Ishikawa (cell line): ENCODE results near the gene ZG16B.

Experiments used
- CEBPB ChIP-seq: IDR thresholded peaks from 2 replicates; pipeline ENCODE4 v1.6.1; 2012
- CREB1 ChIP-seq: IDR thresholded peaks from 2 replicates; pipeline ENCODE4 v1.6.1; 2012; ENCODE audit warnings: low read depth
- EGR1 ChIP-seq: IDR thresholded peaks from 2 replicates; pipeline ENCODE4 v1.6.1; 2012
- EP300 ChIP-seq: IDR thresholded peaks from 2 replicates; pipeline ENCODE4 v1.6.1; 2012; ENCODE audit warnings: borderline replicate concordance
- FOXM1 ChIP-seq: IDR thresholded peaks from 2 replicates; pipeline ENCODE4 v1.6.1; 2012; ENCODE audit warnings: low read depth, borderline replicate concordance
- NFIC ChIP-seq: IDR thresholded peaks from 2 replicates; pipeline ENCODE4 v1.6.1; 2012
- RAD21 ChIP-seq: IDR thresholded peaks from 2 replicates; pipeline ENCODE4 v1.6.1; 2012; ENCODE audit warnings: low read depth
- TAF1 ChIP-seq: IDR thresholded peaks from 2 replicates; pipeline ENCODE4 v1.6.1; 2012; ENCODE audit warnings: low read depth, mild to moderate bottlenecking
- TCF12 ChIP-seq: IDR thresholded peaks from 2 replicates; pipeline ENCODE4 v1.6.1; 2012; ENCODE audit warnings: low read depth
- TEAD4 ChIP-seq: IDR thresholded peaks from 2 replicates; pipeline ENCODE4 v1.6.1; 2012
- YY1 ChIP-seq: IDR thresholded peaks from 2 replicates; pipeline ENCODE4 v1.6.1; 2012; ENCODE audit warnings: low read depth
- ZBTB7A ChIP-seq: IDR thresholded peaks from 2 replicates; pipeline ENCODE4 v1.6.1; 2012; ENCODE audit warnings: low read depth
- TF ChIP-seq, protein P1 (sequence below): IDR thresholded peaks from 2 replicates; pipeline ENCODE4 v1.6.1; 2012; ENCODE audit warnings: low read depth, mild to moderate bottlenecking
- TF ChIP-seq, protein P2 (sequence below): IDR thresholded peaks from 2 replicates; pipeline ENCODE4 v1.6.1; 2012
- TF ChIP-seq, protein P3 (sequence below): IDR thresholded peaks from 2 replicates; pipeline ENCODE4 v1.6.1; 2012

ZG16B gene

DNA sequence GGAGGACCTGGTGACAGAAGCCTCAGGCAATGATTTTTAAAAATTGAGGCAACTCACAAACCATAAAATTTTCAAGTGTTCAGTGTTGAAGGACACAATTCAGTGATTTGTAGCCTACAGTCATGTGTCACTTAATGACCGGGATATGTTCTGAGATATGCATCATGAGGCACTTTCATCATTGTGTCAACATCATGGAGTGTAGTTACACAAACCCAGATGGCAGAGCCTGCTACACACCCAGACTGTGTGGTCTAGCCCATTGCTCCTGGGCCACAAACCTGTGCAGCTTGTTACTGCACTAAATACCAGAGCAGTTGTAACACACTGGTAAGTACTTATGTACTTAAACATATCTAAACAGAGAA is 30.3 kb upstream of the ZG16B start:
- TF ChIP-seq, protein P1, sequence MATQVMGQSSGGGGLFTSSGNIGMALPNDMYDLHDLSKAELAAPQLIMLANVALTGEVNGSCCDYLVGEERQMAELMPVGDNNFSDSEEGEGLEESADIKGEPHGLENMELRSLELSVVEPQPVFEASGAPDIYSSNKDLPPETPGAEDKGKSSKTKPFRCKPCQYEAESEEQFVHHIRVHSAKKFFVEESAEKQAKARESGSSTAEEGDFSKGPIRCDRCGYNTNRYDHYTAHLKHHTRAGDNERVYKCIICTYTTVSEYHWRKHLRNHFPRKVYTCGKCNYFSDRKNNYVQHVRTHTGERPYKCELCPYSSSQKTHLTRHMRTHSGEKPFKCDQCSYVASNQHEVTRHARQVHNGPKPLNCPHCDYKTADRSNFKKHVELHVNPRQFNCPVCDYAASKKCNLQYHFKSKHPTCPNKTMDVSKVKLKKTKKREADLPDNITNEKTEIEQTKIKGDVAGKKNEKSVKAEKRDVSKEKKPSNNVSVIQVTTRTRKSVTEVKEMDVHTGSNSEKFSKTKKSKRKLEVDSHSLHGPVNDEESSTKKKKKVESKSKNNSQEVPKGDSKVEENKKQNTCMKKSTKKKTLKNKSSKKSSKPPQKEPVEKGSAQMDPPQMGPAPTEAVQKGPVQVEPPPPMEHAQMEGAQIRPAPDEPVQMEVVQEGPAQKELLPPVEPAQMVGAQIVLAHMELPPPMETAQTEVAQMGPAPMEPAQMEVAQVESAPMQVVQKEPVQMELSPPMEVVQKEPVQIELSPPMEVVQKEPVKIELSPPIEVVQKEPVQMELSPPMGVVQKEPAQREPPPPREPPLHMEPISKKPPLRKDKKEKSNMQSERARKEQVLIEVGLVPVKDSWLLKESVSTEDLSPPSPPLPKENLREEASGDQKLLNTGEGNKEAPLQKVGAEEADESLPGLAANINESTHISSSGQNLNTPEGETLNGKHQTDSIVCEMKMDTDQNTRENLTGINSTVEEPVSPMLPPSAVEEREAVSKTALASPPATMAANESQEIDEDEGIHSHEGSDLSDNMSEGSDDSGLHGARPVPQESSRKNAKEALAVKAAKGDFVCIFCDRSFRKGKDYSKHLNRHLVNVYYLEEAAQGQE = no peak
- TF ChIP-seq, protein P2, sequence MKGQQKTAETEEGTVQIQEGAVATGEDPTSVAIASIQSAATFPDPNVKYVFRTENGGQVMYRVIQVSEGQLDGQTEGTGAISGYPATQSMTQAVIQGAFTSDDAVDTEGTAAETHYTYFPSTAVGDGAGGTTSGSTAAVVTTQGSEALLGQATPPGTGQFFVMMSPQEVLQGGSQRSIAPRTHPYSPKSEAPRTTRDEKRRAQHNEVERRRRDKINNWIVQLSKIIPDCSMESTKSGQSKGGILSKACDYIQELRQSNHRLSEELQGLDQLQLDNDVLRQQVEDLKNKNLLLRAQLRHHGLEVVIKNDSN = no peak
- no peak for TF ChIP-seq RAD21
- TF ChIP-seq TEAD4 = no peak
- TF ChIP-seq TCF12 = no peak
- no peak for TF ChIP-seq NFIC
- no peak for TF ChIP-seq FOXM1
- TF ChIP-seq EP300 = no peak
- TF ChIP-seq ZBTB7A = no peak
- TF ChIP-seq CEBPB = no peak
- TF ChIP-seq TAF1 = no peak
- TF ChIP-seq YY1 = no peak
- TF ChIP-seq EGR1 = no peak
- no peak for TF ChIP-seq CREB1
- TF ChIP-seq, protein P3, sequence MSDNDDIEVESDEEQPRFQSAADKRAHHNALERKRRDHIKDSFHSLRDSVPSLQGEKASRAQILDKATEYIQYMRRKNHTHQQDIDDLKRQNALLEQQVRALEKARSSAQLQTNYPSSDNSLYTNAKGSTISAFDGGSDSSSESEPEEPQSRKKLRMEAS = no peak

DNA sequence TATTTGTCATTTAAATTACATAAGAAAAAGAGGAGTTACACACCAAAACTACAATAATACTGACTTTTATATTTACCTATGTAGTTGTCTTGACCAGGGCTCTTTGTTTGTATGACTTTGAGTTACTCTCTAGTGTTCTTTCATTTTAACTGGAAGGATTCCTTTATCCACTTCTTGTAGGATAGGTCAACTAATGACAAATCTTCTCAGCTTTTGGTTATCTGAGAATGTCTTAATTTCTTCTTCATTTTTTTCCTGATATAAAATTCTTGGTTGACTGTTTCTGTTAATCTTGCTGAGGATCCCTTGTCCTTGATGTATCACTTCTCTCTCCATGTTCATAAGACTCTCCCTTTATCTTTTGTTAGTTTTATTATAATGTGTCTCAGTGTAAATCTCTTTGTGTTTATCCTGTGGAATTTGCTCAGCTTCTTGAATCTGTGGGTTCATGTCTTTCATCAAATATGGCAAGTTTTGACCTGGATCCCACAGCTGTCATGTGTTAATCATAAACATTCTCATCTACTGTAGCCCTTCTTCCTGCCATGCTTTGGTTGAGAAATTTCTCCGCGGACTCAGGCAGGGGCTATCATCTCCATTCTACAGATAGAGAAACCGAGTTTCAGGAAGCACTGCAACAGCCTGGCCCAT is 26.4 kb upstream of the ZG16B start:
- no peak for TF ChIP-seq TCF12

DNA sequence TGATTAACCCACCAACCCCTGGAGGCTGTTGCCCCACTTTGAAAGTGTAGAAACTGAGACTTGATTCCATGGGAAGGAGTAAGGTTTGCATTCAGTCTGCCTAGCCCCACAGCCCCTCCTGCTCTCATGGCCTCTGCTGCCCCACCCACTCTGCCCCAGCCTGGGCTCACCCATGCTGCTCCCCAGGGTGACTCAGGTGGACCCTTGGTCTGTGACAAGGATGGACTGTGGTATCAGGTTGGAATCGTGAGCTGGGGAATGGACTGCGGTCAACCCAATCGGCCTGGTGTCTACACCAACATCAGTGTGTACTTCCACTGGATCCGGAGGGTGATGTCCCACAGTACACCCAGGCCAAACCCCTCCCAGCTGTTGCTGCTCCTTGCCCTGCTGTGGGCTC is 25.4 kb upstream of the ZG16B start:
- TF ChIP-seq FOXM1 (no peak), EGR1 (no peak), ZBTB7A (no peak), CEBPB (no peak), NFIC (no peak), CREB1 (no peak), RAD21 (no peak), EP300 (no peak), TEAD4 (no peak), YY1 (no peak), TAF1 (no peak)
- TF ChIP-seq, protein P2 = no peak
- TF ChIP-seq, protein P1 = no peak
- TF ChIP-seq, protein P3 = no peak

DNA sequence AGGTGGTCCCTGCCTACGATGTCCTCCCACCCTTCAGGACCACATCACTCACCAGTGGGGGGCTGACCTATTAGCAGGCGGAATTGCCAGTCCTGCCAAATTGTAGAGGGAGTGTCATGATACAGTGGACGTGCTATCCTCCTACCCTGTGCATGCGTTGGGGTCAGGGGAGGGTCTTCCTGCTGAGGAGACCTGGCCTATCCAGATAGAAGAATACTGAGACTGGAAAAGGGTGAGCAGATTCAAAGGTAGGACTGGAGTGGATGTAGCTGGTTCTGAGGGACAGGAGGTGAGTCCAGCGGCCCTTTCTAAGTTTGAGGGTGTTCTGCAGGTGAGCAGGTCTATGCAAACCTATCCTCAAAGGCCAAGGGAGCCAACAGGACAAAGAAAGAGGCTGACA is 23.8 kb upstream of the ZG16B start:
- no peak for TF ChIP-seq YY1
- no peak for TF ChIP-seq TAF1
- TF ChIP-seq, protein P2 = no peak
- no peak for TF ChIP-seq EP300
- no peak for TF ChIP-seq FOXM1
- TF ChIP-seq CEBPB = no peak
- no peak for TF ChIP-seq NFIC
- TF ChIP-seq TCF12 = no peak
- TF ChIP-seq, protein P1 = no peak
- no peak for TF ChIP-seq ZBTB7A
- no peak for TF ChIP-seq RAD21
- no peak for TF ChIP-seq TEAD4
- TF ChIP-seq, protein P3 = no peak
